GM12878 (cell line): ENCODE results near the gene KCNN3.

Experiments used
- CHD2 ChIP-seq: IDR thresholded peaks from 2 replicates; pipeline ENCODE4 v1.6.1; 2011; ENCODE audit warnings: low read depth, low read length, improper control_type of control experiment, borderline replicate concordance
- CTCF ChIP-seq, 3 experiments: IDR thresholded peaks in 2 of 3; conservative IDR thresholded peaks in 1 of 3; 2 replicates each; pipeline ENCODE4 v1.5.1; 2011; ENCODE audit warnings: low read depth in 3 of 3, low read length in 3 of 3, mild to moderate bottlenecking in 3 of 3, control low read depth in 2 of 3, moderate library complexity in 2 of 3, inconsistent platforms in 1 of 3, mixed read lengths in 1 of 3; ENCODE audit not compliant: control insufficient read depth in 2 of 3, insufficient read depth in 1 of 3; ENCODE audit errors: extremely low read depth in 1 of 3
- HDAC6 ChIP-seq: fragments of 200-600 bp; sonication (generic); IDR thresholded peaks from one replicate; pipeline ENCODE4 v1.8.0; 2017; ENCODE audit warnings: antibody characterized with exemption; ENCODE audit not compliant: unreplicated experiment
- NFYB ChIP-seq: IDR thresholded peaks from 2 replicates; pipeline ENCODE4 v1.6.1; 2011; ENCODE audit warnings: low read depth, mild to moderate bottlenecking, low read length, improper control_type of control experiment, moderate library complexity; ENCODE audit not compliant: insufficient read depth
- NR2C2 ChIP-seq: IDR thresholded peaks from 2 replicates; pipeline ENCODE4 v1.6.1; 2011; ENCODE audit warnings: borderline replicate concordance, low read depth; ENCODE audit not compliant: control insufficient read depth, insufficient read length
- RCOR1 ChIP-seq: conservative IDR thresholded peaks from 2 replicates; pipeline ENCODE4 v1.6.1; 2012; ENCODE audit warnings: low read depth, low read length, improper control_type of control experiment
- YBX1 ChIP-seq: fragments of 450-650 bp; IDR thresholded peaks from 2 replicates; pipeline ENCODE4 v1.6.1; 2016; ENCODE audit warnings: antibody characterized with exemption
- ZNF592 ChIP-seq: fragments of 450-650 bp; IDR thresholded peaks from 2 replicates; pipeline ENCODE4 v1.6.1; 2017; ENCODE audit warnings: mild to moderate bottlenecking, moderate library complexity

GRCh38 chr1:154686507-154686906, 183.6 kb downstream of the KCNN3 start:
- TF ChIP-seq ZNF592 (no peak), CTCF (IDR thresholded peaks at IDR 0.05 in 2 of 3, conservative IDR thresholded peaks at IDR 0.05 in 1 of 3; ENCODE audit: control insufficient read depth in 2 of 3, extremely low read depth in 1 of 3, insufficient read depth in 1 of 3, low read depth in 3 of 3, low read length in 3 of 3) (no peak), YBX1 (no peak), NFYB (no peak), NR2C2 (no peak), CHD2 (no peak), HDAC6 (no peak), RCOR1 (no peak)
